Transverse colon (tissue), 4 donors: Measurements from ENCODE around the gene ZNF45. TPM values are rescaled to one million over a fixed set of nuclear protein-coding genes. Genes with fewer than 3 reads are reported as not detected.

Experiments used
- DNase-seq: peaks from one replicate; pipeline ENCODE4 v3.0.0-alpha.2; 2019
- H3K27ac ChIP-seq, 4 donors: fragments of 200-600 bp; sonication (generic); 2 replicates each; pipeline ENCODE4 v1.5.1; 2016 to 2018; ENCODE audit warnings: inconsistent platforms in 4 of 4
- H3K27me3 ChIP-seq: fragments of 200-600 bp; sonication (generic); 2 replicates; pipeline ENCODE4 v1.5.1; 2017; ENCODE audit warnings: inconsistent platforms
- H3K36me3 ChIP-seq, 4 donors: fragments of 200-600 bp; sonication (generic); 2 replicates each; pipeline ENCODE4 v1.5.1; 2017 to 2019; ENCODE audit warnings: inconsistent platforms in 4 of 4
- H3K4me1 ChIP-seq, 4 donors: fragments of 200-600 bp; sonication (generic); 2 replicates each; pipeline ENCODE4 v1.5.1; 2017 to 2020; ENCODE audit warnings: inconsistent platforms in 4 of 4
- H3K4me3 ChIP-seq, 4 donors: fragments of 200-600 bp; sonication (generic); 1 replicate in 1 of 4; 2 replicates in 3 of 4; pipeline versions ENCODE4 v1.5.1 to v1.6.1; 2017 to 2019; ENCODE audit warnings: inconsistent platforms in 4 of 4
- H3K9me3 ChIP-seq, 2 donors: fragments of 200-600 bp; sonication (generic); 2 replicates each; pipeline ENCODE4 v1.5.1; 2017 to 2019; ENCODE audit warnings: inconsistent platforms in 2 of 2
- EP300 ChIP-seq: sonication (generic); formaldehyde crosslinking; IDR thresholded peaks from one replicate; pipeline ENCODE4 v1.6.1; 2017; ENCODE audit warnings: antibody characterized with exemption, low read depth
- POLR2A ChIP-seq: fragments of 450-650 bp; IDR thresholded peaks from one replicate; pipeline ENCODE4 v1.6.1; 2016; ENCODE audit warnings: antibody characterized with exemption, mild to moderate bottlenecking, moderate library complexity
- POLR2AphosphoS5 ChIP-seq, 3 donors: sonication (generic); formaldehyde crosslinking; IDR thresholded peaks; one replicate each; pipeline ENCODE4 v1.6.1; 2016; ENCODE audit warnings: antibody characterized with exemption in 3 of 3
- WGBS, 2 donors: methylation state at CpG; one replicate each; pipeline ENCODE4 v1.1.5; 2018; ENCODE audit warnings: low coverage in 1 of 2; 5-methylcytosine and 5-hydroxymethylcytosine counted together
- in situ Hi-C, 4 donors: fragments of 200-750 bp; cut with MboI; loops; one replicate each; pipeline versions ENCODE4 v1.15.0 to v1.15.1; 2017; ENCODE audit warnings: low sequenced_read_pairs in 3 of 4, low pct_ligation_motif_present in 1 of 4, low pct_unique_long_range_greater_than_20kb in 1 of 4
- intact Hi-C: fragments of 100-400 bp; cut with DNase I; formaldehyde crosslinking; loops from one replicate; pipeline ENCODE4 v1.15.1; 2023; ENCODE audit warnings: low total_unique reads
- total RNA-seq, 4 donors: library from RNA; depleted of rRNA; stranded (reverse); fragments of >200 nt; gene quantifications; one replicate each; pipeline ENCODE4 v1.1.0, GENCODE V29; 2016
- TF ChIP-seq, protein P1 (sequence below), 5 experiments: fragments of 200-600 bp in 3 of 5; fragments of 450-650 bp in 2 of 5; sonication (generic) in 3 of 5; IDR thresholded peaks; 1 replicate in 2 of 5; 2 replicates in 3 of 5; pipeline ENCODE4 v1.5.1; 2016 to 2017; ENCODE audit warnings: antibody characterized with exemption in 5 of 5, inconsistent platforms in 3 of 5, mild to moderate bottlenecking in 2 of 5, moderate library complexity in 1 of 5

ZNF45 gene
- total RNA-seq, 4 donors from 2014 or later: 0.75 to 19.9 (median 11.6) TPM

DNA sequence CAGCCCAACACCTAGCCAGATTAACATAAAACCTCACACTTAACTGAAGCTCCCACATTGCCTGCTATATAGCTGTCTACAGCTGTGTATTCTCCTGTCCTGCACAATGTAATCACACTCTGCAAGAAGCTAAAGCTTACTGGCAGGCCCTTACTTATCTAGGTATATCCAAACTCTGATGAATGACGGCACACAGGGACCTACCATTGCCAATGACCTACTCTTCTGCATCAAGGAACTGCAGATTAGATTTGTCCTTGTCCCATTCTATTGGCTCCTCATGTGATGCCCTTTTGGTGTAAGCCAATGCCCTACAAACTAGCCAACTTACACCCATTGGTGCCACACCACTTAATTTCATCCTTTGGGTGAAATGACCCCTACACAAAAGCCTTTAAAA lies 26.4 kb downstream of the ZNF45 start:
- no peak overlapping the region for H3K27ac ChIP-seq
- no peak overlapping the region for H3K4me3 ChIP-seq
- DNase-seq: no peak
- H3K36me3 ChIP-seq: peaks cover 0 to 5% (median 2%) of the 10 kb centered on the region in 4 donors
- intact Hi-C loops (no loop called here), in situ Hi-C loops (no loop called here)
- H3K4me1 ChIP-seq: no peaks in the 10 kb centered on the region
- peaks cover 62 to 83% of the 10 kb centered on the region in 2 donors for H3K9me3 ChIP-seq
- no peaks in the 10 kb centered on the region for H3K27me3 ChIP-seq
- no peak for TF ChIP-seq EP300
- TF ChIP-seq POLR2AphosphoS5 (IDR thresholded peaks at IDR 0.05): no peak
- no peak for TF ChIP-seq POLR2A
- TF ChIP-seq, protein P1, sequence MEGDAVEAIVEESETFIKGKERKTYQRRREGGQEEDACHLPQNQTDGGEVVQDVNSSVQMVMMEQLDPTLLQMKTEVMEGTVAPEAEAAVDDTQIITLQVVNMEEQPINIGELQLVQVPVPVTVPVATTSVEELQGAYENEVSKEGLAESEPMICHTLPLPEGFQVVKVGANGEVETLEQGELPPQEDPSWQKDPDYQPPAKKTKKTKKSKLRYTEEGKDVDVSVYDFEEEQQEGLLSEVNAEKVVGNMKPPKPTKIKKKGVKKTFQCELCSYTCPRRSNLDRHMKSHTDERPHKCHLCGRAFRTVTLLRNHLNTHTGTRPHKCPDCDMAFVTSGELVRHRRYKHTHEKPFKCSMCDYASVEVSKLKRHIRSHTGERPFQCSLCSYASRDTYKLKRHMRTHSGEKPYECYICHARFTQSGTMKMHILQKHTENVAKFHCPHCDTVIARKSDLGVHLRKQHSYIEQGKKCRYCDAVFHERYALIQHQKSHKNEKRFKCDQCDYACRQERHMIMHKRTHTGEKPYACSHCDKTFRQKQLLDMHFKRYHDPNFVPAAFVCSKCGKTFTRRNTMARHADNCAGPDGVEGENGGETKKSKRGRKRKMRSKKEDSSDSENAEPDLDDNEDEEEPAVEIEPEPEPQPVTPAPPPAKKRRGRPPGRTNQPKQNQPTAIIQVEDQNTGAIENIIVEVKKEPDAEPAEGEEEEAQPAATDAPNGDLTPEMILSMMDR (IDR thresholded peaks at IDR 0.05): no peak
- WGBS, 2 donors: 78% methylated on average over 1 of the region's 1 CpG; no CpG with 5 or more reads in 1 of the 2 donors

DNA sequence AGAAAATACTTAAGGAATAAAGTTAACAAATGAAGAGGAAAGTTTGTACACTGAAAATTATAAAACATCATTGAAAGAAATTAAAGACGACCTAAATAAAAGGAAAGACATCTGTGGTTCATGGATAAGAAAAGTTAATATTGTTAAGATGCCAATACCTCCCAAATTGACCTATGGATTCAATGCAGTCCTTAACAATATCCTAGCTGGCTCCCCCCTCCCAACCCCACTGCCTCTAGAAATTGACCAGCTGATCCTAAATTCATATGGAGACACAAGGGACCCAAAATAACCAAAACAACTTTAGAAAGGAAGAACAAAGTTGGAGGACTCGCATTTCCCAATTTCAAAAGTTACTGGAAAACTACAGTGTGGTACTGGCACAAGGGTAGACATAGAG lies 28.3 kb downstream of the ZNF45 start:
- 84 to 94% methylated on average over 2 of the region's 2 CpGs for WGBS, 2 donors

DNA sequence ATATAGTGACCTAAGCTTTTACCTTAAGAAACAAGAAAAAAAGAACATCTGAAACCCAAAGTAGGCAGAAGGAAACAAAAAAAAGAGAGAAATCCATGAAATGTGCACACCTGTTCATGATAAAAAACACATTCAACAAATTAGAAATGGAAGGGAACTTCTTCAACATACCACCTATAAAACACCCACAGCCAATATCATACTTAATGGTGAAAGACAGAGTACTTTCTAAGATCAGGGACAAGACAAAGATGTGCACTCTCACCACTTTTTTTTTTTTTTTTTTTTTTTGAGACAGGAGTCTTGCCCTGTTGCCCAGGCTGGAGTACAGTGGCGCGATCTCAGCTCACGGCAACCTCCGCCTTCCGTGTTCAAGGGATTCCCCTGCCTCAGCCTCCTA lies 29.2 kb downstream of the ZNF45 start:
- peaks cover 0 to 3% (median 0%) of the 10 kb centered on the region in 4 donors for H3K4me1 ChIP-seq
- peaks cover 46 to 64% of the 10 kb centered on the region in 2 donors for H3K9me3 ChIP-seq
- H3K27me3 ChIP-seq: no peaks in the 10 kb centered on the region
- H3K36me3 ChIP-seq: no peaks in the 10 kb centered on the region
- in situ Hi-C loops: no loop called here
- no peak overlapping the region for H3K4me3 ChIP-seq
- no peak for DNase-seq
- TF ChIP-seq EP300: no peak
- no peak for TF ChIP-seq POLR2AphosphoS5 (IDR thresholded peaks at IDR 0.05)
- TF ChIP-seq, protein P1 (IDR thresholded peaks at IDR 0.05): no peak
- no peak for TF ChIP-seq POLR2A
- 98 to 100% methylated on average over 4 to 5 of the region's 5 CpGs for WGBS, 2 donors
- H3K27ac ChIP-seq: no peak overlapping the region
- intact Hi-C loops: no loop called here

More for the DNA sequence above, 28.3 kb downstream of the ZNF45 start:
- Histone ChIP-seq H3K27ac (no peak overlapping the region), H3K4me1 (no peaks in the 10 kb centered on the region), H3K9me3 (peaks cover 53 to 73% of the 10 kb centered on the region in 2 donors), H3K27me3 (no peaks in the 10 kb centered on the region), H3K4me3 (no peak overlapping the region), H3K36me3 (no peaks in the 10 kb centered on the region)
- no peak for DNase-seq
- intact Hi-C loops: no loop called here
- in situ Hi-C loops: no loop called here
- TF ChIP-seq POLR2AphosphoS5 (IDR thresholded peaks at IDR 0.05) (no peak), EP300 (no peak), POLR2A (no peak)
- TF ChIP-seq, protein P1 (IDR thresholded peaks at IDR 0.05): no peak

DNA sequence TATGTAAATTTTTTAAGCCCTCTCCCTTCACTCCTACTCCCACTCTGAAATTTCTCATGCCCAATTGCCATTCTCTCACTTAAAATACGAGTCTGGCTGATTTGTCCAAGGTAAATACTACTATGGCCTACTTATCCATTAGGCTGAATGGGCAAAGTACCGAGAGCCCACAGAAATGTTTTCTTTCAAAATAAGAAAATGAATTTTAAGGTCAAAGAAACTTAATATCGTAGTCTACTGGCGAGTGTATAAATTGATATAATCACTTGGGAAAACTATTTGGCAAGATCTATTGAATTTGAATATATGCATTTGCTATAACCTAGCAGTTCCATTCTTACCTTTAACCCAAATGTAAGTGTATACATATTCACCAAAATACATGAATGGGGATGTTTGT lies 32.7 kb downstream of the ZNF45 start:
- Histone ChIP-seq H3K27ac (no peak overlapping the region), H3K4me3 (no peak overlapping the region), H3K9me3 (peaks cover 47% of the 10 kb centered on the region in 2 donors), H3K36me3 (no peaks in the 10 kb centered on the region), H3K4me1 (peaks cover 0 to 3% (median 0%) of the 10 kb centered on the region in 4 donors), H3K27me3 (no peaks in the 10 kb centered on the region)
- TF ChIP-seq POLR2A (no peak), POLR2AphosphoS5 (IDR thresholded peaks at IDR 0.05) (no peak), EP300 (no peak)
- TF ChIP-seq, protein P1 (IDR thresholded peaks at IDR 0.05): no peak
- DNase-seq: no peak
- intact Hi-C loops (no loop called here), in situ Hi-C loops (no loop called here)
- WGBS, 2 donors: 87 to 90% methylated on average over 4 of the region's 4 CpGs
